CD4-positive, alpha-beta T cell (primary cell): Measurements from ENCODE around the gene RPP25L. TPM values are rescaled to one million over a fixed set of nuclear protein-coding genes. Genes with fewer than 3 reads are reported as not detected.

Experiments used
- ATAC-seq: fragments of 200-7000 bp; cut with Tn5 transposase; one replicate; pipeline ENCODE4 v1.10.0; 2022; ENCODE audit warnings: mild to moderate bottlenecking; ENCODE audit not compliant: poor library complexity
- CTCF ChIA-PET: fragments of 350-600 bp; sonication (Branson Sonifier 250); formaldehyde crosslinking; loops from one replicate; lab custom pipeline; 2021; ENCODE audit warnings: antibody characterized with exemption, inconsistent platforms; lab: Charles Lee
- POLR2A ChIA-PET: fragments of 350-600 bp; sonication (Branson Sonifier 250); formaldehyde crosslinking; loops from one replicate; lab custom pipeline; 2021; ENCODE audit warnings: antibody characterized with exemption, inconsistent platforms; lab: Charles Lee
- DNase-seq, 14 experiments: peaks; one replicate each; pipeline ENCODE4 v3.0.0-alpha.2; 2013 to 2020; ENCODE audit warnings: mixed read lengths in 2 of 14
- H3K27ac ChIP-seq, 2 donors: one replicate each; pipeline versions ENCODE4 v1.5.1 to v1.7.0; 2013; ENCODE audit warnings: low read length in 2 of 2, low read depth in 1 of 2, mild to moderate bottlenecking in 1 of 2
- H3K27me3 ChIP-seq, 2 experiments: 1 replicate in 1 of 2; 2 replicates in 1 of 2; pipeline versions ENCODE4 v1.6.1 to v1.7.0; 2013; ENCODE audit warnings: low read length in 2 of 2, control low read depth in 1 of 2, mild to moderate bottlenecking in 1 of 2, moderate library complexity in 1 of 2; ENCODE audit not compliant: insufficient read depth in 2 of 2, control insufficient read depth in 1 of 2
- H3K36me3 ChIP-seq: one replicate; pipeline ENCODE4 v1.6.1; 2013; ENCODE audit warnings: low read length, control low read depth; ENCODE audit not compliant: insufficient read depth
- H3K4me1 ChIP-seq: one replicate; pipeline ENCODE4 v1.6.1; 2013; ENCODE audit warnings: low read length, control low read depth; ENCODE audit not compliant: insufficient read depth
- H3K4me3 ChIP-seq: one replicate; pipeline ENCODE4 v1.5.1; 2013; ENCODE audit warnings: mild to moderate bottlenecking, low read length, moderate library complexity
- H3K9me3 ChIP-seq, 2 experiments: 1 replicate in 1 of 2; 2 replicates in 1 of 2; pipeline versions ENCODE4 v1.6.1 to v1.7.0; 2013; ENCODE audit warnings: low read length in 2 of 2, mild to moderate bottlenecking in 2 of 2, control low read depth in 1 of 2, moderate library complexity in 1 of 2; ENCODE audit not compliant: control insufficient read depth in 1 of 2, insufficient read depth in 1 of 2
- H3K27ac Mint-ChIP-seq: one replicate; pipeline ENCODE4 v1.8.0; 2020; ENCODE audit warnings: mixed read lengths
- H3K27me3 Mint-ChIP-seq: one replicate; pipeline ENCODE4 v1.8.0; 2021; ENCODE audit warnings: mixed read lengths
- H3K36me3 Mint-ChIP-seq: one replicate; pipeline ENCODE4 v1.8.0; 2021; ENCODE audit warnings: low read depth, mixed read lengths
- H3K4me1 Mint-ChIP-seq: one replicate; pipeline ENCODE4 v1.8.0; 2021; ENCODE audit warnings: low read depth, mixed read lengths
- H3K4me3 Mint-ChIP-seq: one replicate; pipeline ENCODE4 v1.8.0; 2020; ENCODE audit warnings: mild to moderate bottlenecking, mixed read lengths
- H3K9me3 Mint-ChIP-seq: one replicate; pipeline ENCODE4 v1.8.0; 2020; ENCODE audit warnings: mixed read lengths
- CTCF ChIP-seq: fragments of 200-600 bp; IDR thresholded peaks from one replicate; pipeline ENCODE4 v1.8.0; 2022; ENCODE audit warnings: antibody characterized with exemption, mild to moderate bottlenecking
- intact Hi-C, 2 experiments: fragments of 100-400 bp; cut with DNase I in 1 of 2; cut with micrococcal nuclease in 1 of 2; formaldehyde crosslinking; loops; one replicate each; pipeline versions ENCODE4 v1.15.1 to v1.9.0; 2023 to 2025; cut with DNase I, micrococcal nuclease
- total RNA-seq, 174 experiments: library from RNA in 2 of 174; stranded (reverse) in 2 of 174; gene quantifications; one replicate each; pipeline ENCODE4 v1.2.3 and lab custom pipeline; 2021 to 2026

RPP25L gene
- total RNA-seq, 2 experiments from 2014 or later = 4.6 to 5.7 TPM

GRCh38 chr9:34570376-34570775, 41.5 kb downstream of the RPP25L start:
- no peak for DNase-seq
- Histone ChIP-seq H3K27ac (no peak overlapping the region), H3K27me3 (peaks cover 12 to 15% of the 10 kb centered on the region in 2 experiments), H3K9me3 (no peaks in the 10 kb centered on the region), H3K36me3 (no peaks in the 10 kb centered on the region), H3K4me1 (no peaks in the 10 kb centered on the region), H3K4me3 (no peak overlapping the region)
- no peak for ATAC-seq
- no peak overlapping the region for H3K4me3 Mint-ChIP-seq
- ChIA-PET POLR2A (no interaction called here), CTCF (no interaction called here)
- no peaks in the 10 kb centered on the region for H3K9me3 Mint-ChIP-seq
- peaks cover 70% of the 10 kb centered on the region for H3K27me3 Mint-ChIP-seq
- intact Hi-C loops = no loop called here
- H3K36me3 Mint-ChIP-seq = no peaks in the 10 kb centered on the region
- no peak overlapping the region for H3K27ac Mint-ChIP-seq
- no peaks in the 10 kb centered on the region for H3K4me1 Mint-ChIP-seq
- no peak for TF ChIP-seq CTCF

GRCh38 chr9:34568774-34569173, 43.1 kb downstream of the RPP25L start:
- no peaks in the 10 kb centered on the region for H3K4me1 ChIP-seq
- no peaks in the 10 kb centered on the region for H3K4me1 Mint-ChIP-seq
- no peaks in the 10 kb centered on the region for H3K36me3 Mint-ChIP-seq
- H3K9me3 Mint-ChIP-seq = no peaks in the 10 kb centered on the region
- H3K4me3 Mint-ChIP-seq = no peak overlapping the region
- intact Hi-C loops = no loop called here
- H3K4me3 ChIP-seq = no peak overlapping the region
- H3K27ac ChIP-seq = no peak overlapping the region
- no peaks in the 10 kb centered on the region for H3K9me3 ChIP-seq
- ATAC-seq (no peak), DNase-seq (no peak)
- H3K36me3 ChIP-seq = no peaks in the 10 kb centered on the region
- ChIA-PET POLR2A (no interaction called here), CTCF (no interaction called here)
- H3K27ac Mint-ChIP-seq = no peak overlapping the region
- peaks cover 3 to 10% of the 10 kb centered on the region in 2 experiments for H3K27me3 ChIP-seq
- TF ChIP-seq CTCF = no peak
- H3K27me3 Mint-ChIP-seq = peaks cover 70% of the 10 kb centered on the region

- Mint-ChIP-seq H3K27me3 (peaks cover 70% of the 10 kb centered on the region), H3K4me1 (no peaks in the 10 kb centered on the region), H3K4me3 (no peak overlapping the region), H3K27ac (no peak overlapping the region), H3K36me3 (no peaks in the 10 kb centered on the region), H3K9me3 (no peaks in the 10 kb centered on the region)
- Histone ChIP-seq H3K4me1 (no peaks in the 10 kb centered on the region), H3K27ac (no peak overlapping the region), H3K27me3 (peaks cover 3 to 8% of the 10 kb centered on the region in 2 experiments), H3K4me3 (no peak overlapping the region), H3K9me3 (no peaks in the 10 kb centered on the region), H3K36me3 (no peaks in the 10 kb centered on the region)
- POLR2A ChIA-PET = no interaction called here
- CTCF ChIA-PET = no interaction called here
- intact Hi-C loops = no loop called here
- DNase-seq = no peak
- no peak for ATAC-seq
- no peak for TF ChIP-seq CTCF
Measured at GRCh38 chr9:34568133-34568532, 43.8 kb downstream of the RPP25L start.
